ENCODE data around the gene LGALS9B. TPM values are rescaled to one million over a fixed set of nuclear protein-coding genes. Genes with fewer than 3 reads are reported as not detected.
"Not testable (repeated sequence)": the region's sequence is repeated elsewhere in the genome, so short reads cannot be mapped to it uniquely, and the experiment has no call there.

LGALS9B gene
- total and polyA plus RNA-seq, 2 of the 4 experiments (the other 2 are of a cell fraction), result not detected

DNA sequence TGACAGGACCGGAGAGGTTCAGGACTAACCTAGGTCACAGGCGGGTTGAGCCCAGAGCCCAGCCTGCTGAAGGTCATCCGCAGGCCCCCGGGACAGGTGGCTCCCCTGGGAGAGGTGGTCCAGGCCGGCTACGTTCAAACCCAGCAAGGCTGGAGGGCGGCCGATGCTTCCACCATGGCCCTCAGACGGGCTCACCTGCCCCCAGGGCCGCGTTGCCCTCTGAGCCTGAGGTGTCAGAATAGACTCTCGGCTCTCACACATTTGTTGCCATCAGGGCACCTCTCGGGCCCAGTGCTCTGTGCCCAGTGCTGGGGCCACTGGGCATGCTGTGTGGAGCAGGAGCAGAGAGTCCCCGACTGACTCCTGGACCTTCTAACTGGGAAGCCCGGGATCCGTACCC is 23.2 kb downstream of the LGALS9B start:
- ATAC-seq (ENCODE audit: low read depth); H3K4me2 ChIP-seq (ENCODE audit: low read depth, low read length); dilution Hi-C loops (cut with HindIII; ENCODE audit: low sequenced_read_pairs, unreplicated experiment): not testable (repeated sequence)

DNA sequence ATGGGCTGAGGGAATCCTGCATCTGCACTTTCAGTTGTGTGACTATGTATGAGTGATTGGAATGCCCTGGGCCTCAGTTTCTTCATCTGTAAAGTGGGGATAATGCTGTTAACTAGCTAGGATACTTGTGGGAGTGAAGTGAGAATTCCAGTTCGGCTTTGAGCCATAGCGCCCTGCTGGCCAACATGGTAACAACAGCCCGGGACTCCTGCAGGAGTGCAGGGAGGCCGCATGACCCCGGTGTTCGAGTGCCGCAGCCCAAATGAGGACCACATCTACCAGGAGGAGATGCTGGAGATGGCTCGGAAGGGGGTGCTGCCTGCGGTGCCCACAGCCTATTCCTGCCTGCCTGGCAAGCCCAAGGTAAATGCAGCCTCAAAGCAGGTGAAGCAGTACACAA is 23.7 kb downstream of the LGALS9B start:
- H2BK5ac ChIP-seq (ENCODE audit: low read depth, low read length, poor library complexity, severe bottlenecking); ATAC-seq (ENCODE audit: low read depth); H2BK20ac ChIP-seq (ENCODE audit: low read depth, low read length); DNase-seq; H3K56ac ChIP-seq (ENCODE audit: extremely low read depth, insufficient read depth, low read length); H3K18ac ChIP-seq (ENCODE audit: low read depth, low read length); H2AK9ac ChIP-seq (replicated peaks; ENCODE audit: low read depth, low read length, poor library complexity); BruUV-seq (replicated peaks); H3K4me3 ChIP-seq (ENCODE audit: insufficient read depth, low read depth, low read length); H4K8ac ChIP-seq (ENCODE audit: low read depth in 2 of 2, low read length in 2 of 2); H2AK5ac ChIP-seq (ENCODE audit: low read depth, low read length); H3K4ac ChIP-seq (ENCODE audit: low read depth, low read length); H4K5ac ChIP-seq (ENCODE audit: low read depth, low read length); in situ Hi-C loops (cut with MboI; ENCODE audit: low sequenced_read_pairs); CTCF ChIA-PET; POLR2A ChIA-PET (ENCODE audit: unreplicated experiment); H3K9me3 ChIP-seq (ENCODE audit: control insufficient read depth, insufficient read depth, low read length); H2AFZ ChIP-seq (replicated peaks; ENCODE audit: low read length, poor library complexity); H3K23ac ChIP-seq (ENCODE audit: low read depth, low read length); H4K91ac ChIP-seq (ENCODE audit: insufficient read depth, low read depth, low read length); dilution Hi-C loops (cut with HindIII; ENCODE audit: low sequenced_read_pairs, unreplicated experiment); H3K36me3 ChIP-seq (ENCODE audit: control insufficient read depth, insufficient read depth, low read length); intact Hi-C loops (cut with micrococcal nuclease); H3K79me1 ChIP-seq (ENCODE audit: low read depth in 1 of 2, low read length in 2 of 2); H3K27ac ChIP-seq (ENCODE audit: insufficient read depth, low read length); H3K9ac ChIP-seq (ENCODE audit: low read depth, low read length); H2BK15ac ChIP-seq (ENCODE audit: low read depth, low read length); H3K9me1 ChIP-seq (ENCODE audit: insufficient read depth, low read length); H2BK120ac ChIP-seq (ENCODE audit: low read depth, low read length); H3K27me3 ChIP-seq (ENCODE audit: control insufficient read depth, insufficient read depth, low read length); H3K4me1 ChIP-seq (ENCODE audit: control insufficient read depth, insufficient read depth, low read length); H3K14ac ChIP-seq (replicated peaks; ENCODE audit: low read depth, low read length); H4K20me1 ChIP-seq (ENCODE audit: insufficient read depth, low read length); H3K4me2 ChIP-seq (ENCODE audit: low read depth, low read length): not testable (repeated sequence)
- no CpG with 5 or more reads among the region's 9 CpGs for WGBS, 2 experiments (ENCODE audit: extremely low coverage in 2 of 2, insufficient read length in 1 of 2)

More for the DNA sequence above, 23.2 kb downstream of the LGALS9B start:
- H4K8ac ChIP-seq (ENCODE audit: low read depth in 2 of 2, low read length in 2 of 2); H3K4me3 ChIP-seq (ENCODE audit: insufficient read depth, low read depth, low read length); BruUV-seq (replicated peaks); H3K23ac ChIP-seq (ENCODE audit: low read depth, low read length); H2BK5ac ChIP-seq (ENCODE audit: low read depth, low read length, poor library complexity, severe bottlenecking); in situ Hi-C loops (cut with MboI; ENCODE audit: low sequenced_read_pairs); CTCF ChIA-PET; H4K20me1 ChIP-seq (ENCODE audit: insufficient read depth, low read length); H3K9me1 ChIP-seq (ENCODE audit: insufficient read depth, low read length); H3K18ac ChIP-seq (ENCODE audit: low read depth, low read length); H2BK15ac ChIP-seq (ENCODE audit: low read depth, low read length); H3K27ac ChIP-seq (ENCODE audit: insufficient read depth, low read length); intact Hi-C loops (cut with micrococcal nuclease); H2AK5ac ChIP-seq (ENCODE audit: low read depth, low read length); H3K36me3 ChIP-seq (ENCODE audit: control insufficient read depth, insufficient read depth, low read length); H3K4ac ChIP-seq (ENCODE audit: low read depth, low read length); H2AK9ac ChIP-seq (replicated peaks; ENCODE audit: low read depth, low read length, poor library complexity); POLR2A ChIA-PET (ENCODE audit: unreplicated experiment); H3K9ac ChIP-seq (ENCODE audit: low read depth, low read length); H2BK120ac ChIP-seq (ENCODE audit: low read depth, low read length); H3K27me3 ChIP-seq (ENCODE audit: control insufficient read depth, insufficient read depth, low read length); H3K56ac ChIP-seq (ENCODE audit: extremely low read depth, insufficient read depth, low read length); H4K5ac ChIP-seq (ENCODE audit: low read depth, low read length); H3K4me1 ChIP-seq (ENCODE audit: control insufficient read depth, insufficient read depth, low read length); H3K79me1 ChIP-seq (ENCODE audit: low read depth in 1 of 2, low read length in 2 of 2); H4K91ac ChIP-seq (ENCODE audit: insufficient read depth, low read depth, low read length); H3K14ac ChIP-seq (replicated peaks; ENCODE audit: low read depth, low read length); DNase-seq; H3K9me3 ChIP-seq (ENCODE audit: control insufficient read depth, insufficient read depth, low read length); H2BK20ac ChIP-seq (ENCODE audit: low read depth, low read length); H2AFZ ChIP-seq (replicated peaks; ENCODE audit: low read length, poor library complexity): not testable (repeated sequence)
- WGBS, 2 experiments (ENCODE audit: extremely low coverage in 2 of 2, insufficient read length in 1 of 2), result 83% methylated on average over 1 of the region's 16 CpGs; no CpG with 5 or more reads in 1 of the 2 experiments

Data from IMR-90 (cell line).